Stimulated activated CD8-positive, alpha-beta memory T cell treated with anti-CD3 and anti-CD28 coated beads, Interleukin-2, amount 100 ng/mL, for 48 hours (primary cell): ENCODE results near the gene GLOD4.
"Not testable (repeated sequence)": the region's sequence is repeated elsewhere in the genome, so short reads cannot be mapped to it uniquely, and the experiment has no call there.

Experiments used
- DNase-seq, 2 donors: peaks; one replicate each; pipeline ENCODE4 v3.0.0-alpha.2; 2020; ENCODE audit warnings: low read depth in 2 of 2

GLOD4 gene

GRCh38 chr17:802481-802880, 20.4 kb upstream of the GLOD4 start:
- DNase-seq: no peak

- DNase-seq: no peak
These were observed 19.6 kb upstream of the GLOD4 start for GRCh38 chr17:801660-802059.

GRCh38 chr17:800446-801242, 18.6 kb upstream of the GLOD4 start:
- no peak for DNase-seq

- no peak for DNase-seq
These were observed 17.2 kb upstream of the GLOD4 start for GRCh38 chr17:799261-799660.

GRCh38 chr17:798246-798645, 16.2 kb upstream of the GLOD4 start:
- DNase-seq: no peak

- DNase-seq: no peak
These were observed 15.3 kb upstream of the GLOD4 start for GRCh38 chr17:797236-797840.

GRCh38 chr17:796609-797008, 14.5 kb upstream of the GLOD4 start:
- no peak for DNase-seq

GRCh38 chr17:795721-796120, 13.6 kb upstream of the GLOD4 start:
- DNase-seq: no peak

GRCh38 chr17:795276-795675, 13.2 kb upstream of the GLOD4 start:
- no peak for DNase-seq

GRCh38 chr17:794876-795275, 12.8 kb upstream of the GLOD4 start:
- DNase-seq: peak; percentile 21 to 26

GRCh38 chr17:792277-792676, 10.2 kb upstream of the GLOD4 start:
- DNase-seq: no peak

GRCh38 chr17:791829-792228, 9.7 kb upstream of the GLOD4 start:
- DNase-seq: no peak

- not testable (repeated sequence) for DNase-seq
These were observed 8.8 kb upstream of the GLOD4 start for GRCh38 chr17:790874-791247.

- not testable (repeated sequence) for DNase-seq
These were observed 8.1 kb upstream of the GLOD4 start for GRCh38 chr17:789931-790873.

- no peak for DNase-seq
These were observed 7.2 kb upstream of the GLOD4 start for GRCh38 chr17:789160-789840.

- no peak for DNase-seq
These were observed 6.5 kb upstream of the GLOD4 start for GRCh38 chr17:788551-788950.

- DNase-seq: no peak
These were observed 5.7 kb upstream of the GLOD4 start for GRCh38 chr17:787641-788221.

- not testable (repeated sequence) for DNase-seq
These were observed 3.8 kb upstream of the GLOD4 start for GRCh38 chr17:785901-786300.

GRCh38 chr17:784143-784542, 2.1 kb upstream of the GLOD4 start:
- DNase-seq: no peak

- no peak for DNase-seq
These were observed 4.0 kb downstream of the GLOD4 start for GRCh38 chr17:778096-778495.

- DNase-seq: no peak
These were observed 7.8 kb downstream of the GLOD4 start for GRCh38 chr17:774313-774584.
